NCI-H345 (cell line): ENCODE data around the gene SUGCT.
"Not testable (repeated sequence)": the region's sequence is repeated elsewhere in the genome, so short reads cannot be mapped to it uniquely, and the experiment has no call there.

Source experiments
- DNase-seq: peaks from one replicate; lab custom pipeline; 2025; lab: John Stamatoyannopoulos, UW

SUGCT gene

GRCh38 chr7:40405991-40406390 is 271.2 kb downstream of the SUGCT start:
- no peak for DNase-seq

- DNase-seq: no peak
Observed at GRCh38 chr7:40412323-40412722, 277.5 kb downstream of the SUGCT start.

- DNase-seq: not testable (repeated sequence)
Observed at GRCh38 chr7:40414704-40415103, 279.9 kb downstream of the SUGCT start.

- DNase-seq: no peak
Observed at GRCh38 chr7:40418448-40418847, 283.6 kb downstream of the SUGCT start.

GRCh38 chr7:40418983-40419382 is 284.2 kb downstream of the SUGCT start:
- DNase-seq: no peak

GRCh38 chr7:40419806-40420205 is 285.0 kb downstream of the SUGCT start:
- DNase-seq: no peak

GRCh38 chr7:40421433-40421832 is 286.6 kb downstream of the SUGCT start:
- no peak for DNase-seq

- DNase-seq: no peak
Observed at GRCh38 chr7:40425696-40426095, 290.9 kb downstream of the SUGCT start.

- DNase-seq: no peak
Observed at GRCh38 chr7:40428421-40428820, 293.6 kb downstream of the SUGCT start.

- no peak for DNase-seq
Observed at GRCh38 chr7:40429826-40430225, 295.0 kb downstream of the SUGCT start.

GRCh38 chr7:40432046-40432445 is 297.2 kb downstream of the SUGCT start:
- no peak for DNase-seq

GRCh38 chr7:40436710-40437109 is 301.9 kb downstream of the SUGCT start:
- DNase-seq: no peak

- no peak for DNase-seq
Observed at GRCh38 chr7:40437498-40437897, 302.7 kb downstream of the SUGCT start.

- DNase-seq: no peak
Observed at GRCh38 chr7:40437936-40438634, 303.3 kb downstream of the SUGCT start.

GRCh38 chr7:40439686-40440085 is 304.9 kb downstream of the SUGCT start:
- no peak for DNase-seq

GRCh38 chr7:40447345-40447744 is 312.5 kb downstream of the SUGCT start:
- no peak for DNase-seq

- DNase-seq: no peak
Observed at GRCh38 chr7:40455485-40455884, 320.7 kb downstream of the SUGCT start.

GRCh38 chr7:40457776-40458480 is 323.1 kb downstream of the SUGCT start:
- no peak for DNase-seq

GRCh38 chr7:40463446-40463845 is 328.6 kb downstream of the SUGCT start:
- no peak for DNase-seq

GRCh38 chr7:40468891-40469864 is 334.4 kb downstream of the SUGCT start:
- no peak for DNase-seq

- DNase-seq: no peak
Observed at GRCh38 chr7:40470091-40470592, 335.3 kb downstream of the SUGCT start.

GRCh38 chr7:40470817-40471216 is 336.0 kb downstream of the SUGCT start:
- DNase-seq: no peak
